HepG2 (cell line): ENCODE data around the gene IL1R1. TPM values are rescaled to one million over a fixed set of nuclear protein-coding genes. Genes with fewer than 3 reads are reported as not detected.

ENCODE experiments used
- ATAC-seq: fragments of 200-7000 bp; cut with Tn5 transposase; 3 replicates; pipeline ENCODE4 v1.9.1; 2020; ENCODE audit warnings: mild to moderate bottlenecking, moderate library complexity
- BruUV-seq: library from RNA; stranded (reverse); fragments of 400-500 nt; replicated peaks from 2 replicates; lab custom pipeline; 2021; lab: Mats Ljungman, UMichigan
- CTCF ChIA-PET: fragments of 300-600 bp; formaldehyde crosslinking; extraction: SDS; loops from one replicate; lab custom pipeline; 2021; ENCODE audit warnings: low total read pairs, inconsistent platforms, low intra/inter-chr PET ratio; lab: Yijun Ruan, JAX
- POLR2A ChIA-PET: fragments of 350-600 bp; sonication (Branson Sonifier 250); formaldehyde crosslinking; loops from one replicate; lab custom pipeline; 2020; ENCODE audit warnings: antibody characterized with exemption, inconsistent platforms; lab: Yijun Ruan, JAX
- DNase-seq: peaks from one replicate; pipeline ENCODE4 v3.0.0-alpha.2; 2015; ENCODE audit warnings: low spot score
- FAIRE-seq: peaks from 3 replicates; lab custom pipeline; 2011; peaks lifted over from hg19 to GRCh38; lab: Jason Lieb, UNC
- H2AFZ ChIP-seq: one replicate; pipeline ENCODE4 v1.6.1; 2011; ENCODE audit warnings: low read length, inconsistent platforms
- H3K27ac ChIP-seq: fragments of 300-600 bp; 3 replicates; pipeline ENCODE4 v1.8.0; 2011; ENCODE audit warnings: mixed run types, mild to moderate bottlenecking, mixed read lengths, low read length, inconsistent platforms; ENCODE audit not compliant: insufficient read depth; ENCODE audit errors: extremely low read length
- H3K27me3 ChIP-seq, 2 experiments: fragments of 200-600 bp in 1 of 2; 2 replicates in 1 of 2; 3 replicates in 1 of 2; pipeline versions ENCODE4 v1.6.0 to v1.8.0; 2011; ENCODE audit warnings: low read length in 2 of 2, mild to moderate bottlenecking in 2 of 2, moderate library complexity in 2 of 2, inconsistent platforms in 1 of 2; ENCODE audit not compliant: insufficient read depth in 2 of 2, control insufficient read depth in 1 of 2
- H3K36me3 ChIP-seq, 2 experiments: fragments of 200-600 bp in 1 of 2; replicated peaks in 1 of 2; 2 replicates in 1 of 2; 3 replicates in 1 of 2; pipeline versions ENCODE4 v1.5.1 to v1.8.0; 2011; ENCODE audit warnings: low read length in 2 of 2, inconsistent platforms in 1 of 2; ENCODE audit not compliant: insufficient read depth in 2 of 2, control insufficient read depth in 1 of 2
- H3K4me1 ChIP-seq: 2 replicates; pipeline ENCODE4 v1.5.1; 2012; ENCODE audit warnings: low read length, inconsistent platforms; ENCODE audit not compliant: insufficient read depth
- H3K4me2 ChIP-seq: 2 replicates; pipeline ENCODE4 v1.6.0; 2011; ENCODE audit warnings: low read depth, low read length, inconsistent platforms
- H3K4me3 ChIP-seq, 3 experiments: fragments of 200-600 bp in 1 of 3; sonication (generic), shearing (Covaris generic) in 1 of 3; replicated peaks in 1 of 3; 2 replicates each; pipeline ENCODE4 v1.5.1; 2011 to 2016; ENCODE audit warnings: low read length in 3 of 3, inconsistent platforms in 2 of 3, low read depth in 2 of 3, mild to moderate bottlenecking in 2 of 3, control low read depth in 1 of 3, mixed read lengths in 1 of 3; ENCODE audit not compliant: insufficient read depth in 1 of 3
- H3K79me2 ChIP-seq: one replicate; pipeline ENCODE4 v1.6.1; 2011; ENCODE audit warnings: low read length, inconsistent platforms; ENCODE audit not compliant: insufficient read depth
- H3K9ac ChIP-seq: 2 replicates; pipeline ENCODE4 v1.6.0; 2011; ENCODE audit warnings: mild to moderate bottlenecking, low read depth, low read length, inconsistent platforms; ENCODE audit not compliant: insufficient read depth
- H3K9me3 ChIP-seq: 2 replicates; pipeline ENCODE4 v1.5.1; 2012; ENCODE audit warnings: mild to moderate bottlenecking, low read length
- H4K20me1 ChIP-seq: 2 replicates; pipeline ENCODE4 v1.6.0; 2011; ENCODE audit warnings: inconsistent platforms, mild to moderate bottlenecking, low read length, moderate library complexity; ENCODE audit not compliant: insufficient read depth
- FOXC1 ChIP-seq: sonication (generic); formaldehyde crosslinking; IDR thresholded peaks from 2 replicates; pipeline ENCODE4 v1.8.0; 2022; ENCODE audit warnings: mild to moderate bottlenecking, missing genetic modification reagents, borderline replicate concordance
- GATA4 ChIP-seq: sonication (generic); IDR thresholded peaks from 2 replicates; pipeline ENCODE4 v1.6.1; 2016; ENCODE audit warnings: antibody characterized with exemption, low read depth, borderline replicate concordance
- KDM1A ChIP-seq: IDR thresholded peaks from 2 replicates; pipeline ENCODE4 v1.6.1; 2016; ENCODE audit warnings: missing compliant biosample characterization
- MAF1 ChIP-seq: sonication (generic); formaldehyde crosslinking; IDR thresholded peaks from 2 replicates; pipeline ENCODE4 v1.5.0; 2020; ENCODE audit warnings: missing genetic modification reagents, borderline replicate concordance
- MATR3 ChIP-seq: sonication (generic); formaldehyde crosslinking; IDR thresholded peaks from 2 replicates; pipeline ENCODE4 v1.4.0; 2020; ENCODE audit warnings: missing genetic modification reagents
- RNF2 ChIP-seq: fragments of 450-650 bp; conservative IDR thresholded peaks from 2 replicates; pipeline ENCODE4 v1.6.1; 2016; ENCODE audit warnings: low read depth
- TBP ChIP-seq: sonication (generic); formaldehyde crosslinking; IDR thresholded peaks from 2 replicates; pipeline ENCODE4 v1.5.0; 2020; ENCODE audit warnings: missing genetic modification reagents
- ZNF724P ChIP-seq: sonication (generic); formaldehyde crosslinking; IDR thresholded peaks from 2 replicates; pipeline ENCODE4 v1.8.0; 2022; ENCODE audit warnings: missing genetic modification reagents, borderline replicate concordance
- ZSCAN30 ChIP-seq: sonication (generic); formaldehyde crosslinking; IDR thresholded peaks from 2 replicates; pipeline ENCODE4 v1.5.0; 2020; ENCODE audit warnings: mild to moderate bottlenecking, missing genetic modification reagents
- ZZZ3 ChIP-seq: sonication (generic); formaldehyde crosslinking; IDR thresholded peaks from 2 replicates; pipeline ENCODE4 v1.4.0; 2020; ENCODE audit warnings: missing genetic modification reagents, mild to moderate bottlenecking, borderline replicate concordance
- WGBS: methylation state at CpG from one replicate; pipeline ENCODE4 v1.1.6; 2017; ENCODE audit warnings: low lambda C conversion rate; 5-methylcytosine and 5-hydroxymethylcytosine counted together
- in situ Hi-C: cut with HindIII; loops from 2 replicates; pipeline ENCODE4 v1.10.0; 2017; ENCODE audit warnings: low pct_unique_long_range_greater_than_20kb; ENCODE audit not compliant: extremely low pct_ligation_motif_present
- intact Hi-C: fragments of 100-400 bp; cut with micrococcal nuclease; formaldehyde crosslinking; loops from one replicate; pipeline ENCODE4 v1.10.0; 2022; ENCODE audit not compliant: unreplicated experiment
- polyA plus RNA-seq, 8 experiments: library from polyadenylated mRNA; depleted of rRNA in 3 of 8; stranded (reverse) in 7 of 8; unstranded in 1 of 8; fragments of >200 nt; fragmentation: Illumina TruSeq in 4 of 8; extraction: Trizol in 4 of 8; gene quantifications; 2 replicates each; pipeline versions ENCODE4 v1.2.1 to v1.2.3, GENCODE V29; 2011 to 2016; ENCODE audit warnings: low read depth in 4 of 8, missing spikeins in 1 of 8, mixed read lengths in 1 of 8; ENCODE audit not compliant: insufficient read depth in 1 of 8
- total RNA-seq, 5 experiments: library from RNA; depleted of rRNA; stranded (reverse); fragments of >200 nt; fragmentation: Illumina TruSeq; extraction: Trizol; gene quantifications; 2 replicates each; pipeline ENCODE4 v1.2.3, GENCODE V29; 2016; ENCODE audit warnings: low read depth in 1 of 5
- TF ChIP-seq, protein P1 (sequence below): sonication (generic); formaldehyde crosslinking; IDR thresholded peaks from 2 replicates; pipeline ENCODE4 v1.5.0; 2020; ENCODE audit warnings: missing genetic modification reagents
- TF ChIP-seq, protein P2 (sequence below): sonication (generic); formaldehyde crosslinking; IDR thresholded peaks from 2 replicates; pipeline ENCODE4 v1.4.0; 2020; ENCODE audit warnings: missing genetic modification reagents
- TF ChIP-seq, protein P3 (sequence below): sonication (generic); formaldehyde crosslinking; IDR thresholded peaks from 2 replicates; pipeline ENCODE4 v1.8.1; 2022; ENCODE audit warnings: mild to moderate bottlenecking, missing genetic modification reagents
- TF ChIP-seq, protein P4 (sequence below): IDR thresholded peaks from 2 replicates; pipeline ENCODE4 v1.6.1; 2016; ENCODE audit warnings: missing compliant biosample characterization, missing genetic modification reagents, borderline replicate concordance
- TF ChIP-seq, protein P5 (sequence below): sonication (generic); formaldehyde crosslinking; IDR thresholded peaks from 2 replicates; pipeline ENCODE4 v1.9.0; 2022; ENCODE audit warnings: missing genetic modification reagents, mild to moderate bottlenecking, borderline replicate concordance
- TF ChIP-seq, protein P6 (sequence below): IDR thresholded peaks from 2 replicates; pipeline ENCODE4 v1.6.1; 2016; ENCODE audit warnings: mild to moderate bottlenecking, missing biosample characterization, missing genetic modification reagents

IL1R1 gene
- total and polyA plus RNA-seq, 2 of the 13 experiments (the other 11 are each of a cell fraction or from before 2014, with no cell fraction given): 38.0 to 93.1 TPM

DNA sequence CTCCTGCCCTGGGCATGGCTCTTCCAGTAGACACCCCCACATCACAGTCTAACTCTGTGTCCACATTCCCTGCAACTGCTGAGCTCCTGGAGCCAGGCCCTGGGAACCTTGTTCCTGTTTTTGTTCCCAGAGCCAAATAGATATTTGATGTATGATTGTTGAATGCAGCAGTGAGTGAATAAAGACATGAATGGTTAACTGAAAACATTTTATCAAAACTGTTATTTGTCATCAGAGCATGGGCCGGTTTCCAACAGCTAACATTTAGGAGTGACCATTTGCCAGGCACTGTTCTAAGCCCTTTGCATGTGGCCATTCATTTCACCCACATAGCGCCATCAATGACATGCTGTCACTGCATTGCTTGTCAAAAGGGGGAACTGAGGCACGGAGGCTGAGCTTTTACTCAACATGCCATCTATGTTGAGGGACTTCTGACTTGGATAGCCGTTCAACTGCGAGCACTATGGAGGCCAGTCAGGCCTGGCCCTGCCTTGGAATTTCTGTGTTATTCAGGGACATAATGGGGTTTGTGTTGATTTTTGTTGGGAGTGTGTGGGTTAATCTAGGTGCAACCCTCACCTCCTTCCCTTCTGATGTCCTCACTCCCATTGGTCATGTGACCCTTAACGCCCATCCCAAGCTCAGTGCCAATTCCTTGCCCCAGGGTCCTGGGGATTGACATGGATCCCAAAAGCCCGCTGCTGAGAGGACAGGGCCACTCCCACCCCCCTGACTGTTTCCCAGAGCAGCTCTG is 12.6 kb downstream of the IL1R1 start:
- H3K27me3 ChIP-seq: no peaks in the 10 kb centered on the region
- H3K9ac ChIP-seq: peak overlapping the region; percentile 45
- ChIA-PET POLR2A (interaction anchor here (1.0 to 6.7 kb wide), 18 partner anchors 7 to 156 kb away, joined by 5 to 128 read pairs (median 14); partner anchors contain the start of gene IL1R1), CTCF (no interaction called here)
- H3K4me1 ChIP-seq: peaks cover 91% of the 10 kb centered on the region
- H2AFZ ChIP-seq: no peak overlapping the region
- peak overlapping the region in 1 of 3 experiments; percentile 21; a peak in 2 of 6 replicates for H3K4me3 ChIP-seq
- H3K27ac ChIP-seq: peak overlapping the region; percentile 80
- H3K79me2 ChIP-seq: peaks cover 46% of the 10 kb centered on the region
- in situ Hi-C loops: loop anchor here (5.0 kb wide), 1 partner anchor 133 kb away; no protein-coding TSS in a partner anchor
- intact Hi-C loops: no loop called here
- 58% methylated on average over 7 of the region's 7 CpGs for WGBS
- FAIRE-seq: no peak
- no peaks in the 10 kb centered on the region for H3K9me3 ChIP-seq
- no peak for DNase-seq
- H3K4me2 ChIP-seq: peak overlapping the region; percentile 59
- H4K20me1 ChIP-seq: no peaks in the 10 kb centered on the region
- H3K36me3 ChIP-seq: peaks cover 21 to 71% of the 10 kb centered on the region in 2 experiments
- no peak; the same call in 1 of the 3 replicates for ATAC-seq
- no TSS peak for BruUV-seq
- TF ChIP-seq, protein P1, sequence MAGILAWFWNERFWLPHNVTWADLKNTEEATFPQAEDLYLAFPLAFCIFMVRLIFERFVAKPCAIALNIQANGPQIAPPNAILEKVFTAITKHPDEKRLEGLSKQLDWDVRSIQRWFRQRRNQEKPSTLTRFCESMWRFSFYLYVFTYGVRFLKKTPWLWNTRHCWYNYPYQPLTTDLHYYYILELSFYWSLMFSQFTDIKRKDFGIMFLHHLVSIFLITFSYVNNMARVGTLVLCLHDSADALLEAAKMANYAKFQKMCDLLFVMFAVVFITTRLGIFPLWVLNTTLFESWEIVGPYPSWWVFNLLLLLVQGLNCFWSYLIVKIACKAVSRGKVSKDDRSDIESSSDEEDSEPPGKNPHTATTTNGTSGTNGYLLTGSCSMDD (CRISPR knock-in tag): no peak
- TF ChIP-seq GATA4: no peak
- no peak for TF ChIP-seq ZSCAN30 (CRISPR knock-in tag)
- TF ChIP-seq FOXC1 (CRISPR knock-in tag): no peak
- TF ChIP-seq ZNF724P (CRISPR knock-in tag): no peak
- 0 out of 2 replicates have a peak, but pooled peaks have one; percentile 59 for TF ChIP-seq TBP (CRISPR knock-in tag)
- TF ChIP-seq, protein P2, sequence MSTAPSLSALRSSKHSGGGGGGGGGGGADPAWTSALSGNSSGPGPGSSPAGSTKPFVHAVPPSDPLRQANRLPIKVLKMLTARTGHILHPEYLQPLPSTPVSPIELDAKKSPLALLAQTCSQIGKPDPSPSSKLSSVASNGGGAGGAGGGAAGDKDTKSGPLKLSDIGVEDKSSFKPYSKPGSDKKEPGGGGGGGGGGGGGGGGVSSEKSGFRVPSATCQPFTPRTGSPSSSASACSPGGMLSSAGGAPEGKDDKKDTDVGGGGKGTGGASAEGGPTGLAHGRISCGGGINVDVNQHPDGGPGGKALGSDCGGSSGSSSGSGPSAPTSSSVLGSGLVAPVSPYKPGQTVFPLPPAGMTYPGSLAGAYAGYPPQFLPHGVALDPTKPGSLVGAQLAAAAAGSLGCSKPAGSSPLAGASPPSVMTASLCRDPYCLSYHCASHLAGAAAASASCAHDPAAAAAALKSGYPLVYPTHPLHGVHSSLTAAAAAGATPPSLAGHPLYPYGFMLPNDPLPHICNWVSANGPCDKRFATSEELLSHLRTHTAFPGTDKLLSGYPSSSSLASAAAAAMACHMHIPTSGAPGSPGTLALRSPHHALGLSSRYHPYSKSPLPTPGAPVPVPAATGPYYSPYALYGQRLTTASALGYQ (CRISPR knock-in tag): no peak
- no peak for TF ChIP-seq ZZZ3 (CRISPR knock-in tag)
- TF ChIP-seq KDM1A (CRISPR knock-in tag): no peak
- TF ChIP-seq RNF2: no peak
- TF ChIP-seq, protein P3, sequence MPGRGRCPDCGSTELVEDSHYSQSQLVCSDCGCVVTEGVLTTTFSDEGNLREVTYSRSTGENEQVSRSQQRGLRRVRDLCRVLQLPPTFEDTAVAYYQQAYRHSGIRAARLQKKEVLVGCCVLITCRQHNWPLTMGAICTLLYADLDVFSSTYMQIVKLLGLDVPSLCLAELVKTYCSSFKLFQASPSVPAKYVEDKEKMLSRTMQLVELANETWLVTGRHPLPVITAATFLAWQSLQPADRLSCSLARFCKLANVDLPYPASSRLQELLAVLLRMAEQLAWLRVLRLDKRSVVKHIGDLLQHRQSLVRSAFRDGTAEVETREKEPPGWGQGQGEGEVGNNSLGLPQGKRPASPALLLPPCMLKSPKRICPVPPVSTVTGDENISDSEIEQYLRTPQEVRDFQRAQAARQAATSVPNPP (CRISPR knock-in tag): no peak
- TF ChIP-seq, protein P4, sequence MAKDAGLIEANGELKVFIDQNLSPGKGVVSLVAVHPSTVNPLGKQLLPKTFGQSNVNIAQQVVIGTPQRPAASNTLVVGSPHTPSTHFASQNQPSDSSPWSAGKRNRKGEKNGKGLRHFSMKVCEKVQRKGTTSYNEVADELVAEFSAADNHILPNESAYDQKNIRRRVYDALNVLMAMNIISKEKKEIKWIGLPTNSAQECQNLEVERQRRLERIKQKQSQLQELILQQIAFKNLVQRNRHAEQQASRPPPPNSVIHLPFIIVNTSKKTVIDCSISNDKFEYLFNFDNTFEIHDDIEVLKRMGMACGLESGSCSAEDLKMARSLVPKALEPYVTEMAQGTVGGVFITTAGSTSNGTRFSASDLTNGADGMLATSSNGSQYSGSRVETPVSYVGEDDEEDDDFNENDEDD (CRISPR knock-in tag): 0 out of 2 replicates have a peak, but pooled peaks have one; percentile 25
- TF ChIP-seq MAF1 (CRISPR knock-in tag): no peak; the same call in 1 of the 2 replicates
- no peak for TF ChIP-seq MATR3 (CRISPR knock-in tag)
- TF ChIP-seq, protein P5, sequence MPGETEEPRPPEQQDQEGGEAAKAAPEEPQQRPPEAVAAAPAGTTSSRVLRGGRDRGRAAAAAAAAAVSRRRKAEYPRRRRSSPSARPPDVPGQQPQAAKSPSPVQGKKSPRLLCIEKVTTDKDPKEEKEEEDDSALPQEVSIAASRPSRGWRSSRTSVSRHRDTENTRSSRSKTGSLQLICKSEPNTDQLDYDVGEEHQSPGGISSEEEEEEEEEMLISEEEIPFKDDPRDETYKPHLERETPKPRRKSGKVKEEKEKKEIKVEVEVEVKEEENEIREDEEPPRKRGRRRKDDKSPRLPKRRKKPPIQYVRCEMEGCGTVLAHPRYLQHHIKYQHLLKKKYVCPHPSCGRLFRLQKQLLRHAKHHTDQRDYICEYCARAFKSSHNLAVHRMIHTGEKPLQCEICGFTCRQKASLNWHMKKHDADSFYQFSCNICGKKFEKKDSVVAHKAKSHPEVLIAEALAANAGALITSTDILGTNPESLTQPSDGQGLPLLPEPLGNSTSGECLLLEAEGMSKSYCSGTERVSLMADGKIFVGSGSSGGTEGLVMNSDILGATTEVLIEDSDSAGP (CRISPR knock-in tag): no peak
- TF ChIP-seq, protein P6, sequence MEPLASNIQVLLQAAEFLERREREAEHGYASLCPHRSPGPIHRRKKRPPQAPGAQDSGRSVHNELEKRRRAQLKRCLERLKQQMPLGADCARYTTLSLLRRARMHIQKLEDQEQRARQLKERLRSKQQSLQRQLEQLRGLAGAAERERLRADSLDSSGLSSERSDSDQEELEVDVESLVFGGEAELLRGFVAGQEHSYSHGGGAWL: no peak
